Measurements from ENCODE around the gene TEX28. TPM values are rescaled to one million over a fixed set of nuclear protein-coding genes. Genes with fewer than 3 reads are reported as not detected.
"Not testable (repeated sequence)": the region's sequence is repeated elsewhere in the genome, so short reads cannot be mapped to it uniquely, and the experiment has no call there.

Gene TEX28
- total RNA-seq, 1 donor from 2014 or later = not detected

DNA sequence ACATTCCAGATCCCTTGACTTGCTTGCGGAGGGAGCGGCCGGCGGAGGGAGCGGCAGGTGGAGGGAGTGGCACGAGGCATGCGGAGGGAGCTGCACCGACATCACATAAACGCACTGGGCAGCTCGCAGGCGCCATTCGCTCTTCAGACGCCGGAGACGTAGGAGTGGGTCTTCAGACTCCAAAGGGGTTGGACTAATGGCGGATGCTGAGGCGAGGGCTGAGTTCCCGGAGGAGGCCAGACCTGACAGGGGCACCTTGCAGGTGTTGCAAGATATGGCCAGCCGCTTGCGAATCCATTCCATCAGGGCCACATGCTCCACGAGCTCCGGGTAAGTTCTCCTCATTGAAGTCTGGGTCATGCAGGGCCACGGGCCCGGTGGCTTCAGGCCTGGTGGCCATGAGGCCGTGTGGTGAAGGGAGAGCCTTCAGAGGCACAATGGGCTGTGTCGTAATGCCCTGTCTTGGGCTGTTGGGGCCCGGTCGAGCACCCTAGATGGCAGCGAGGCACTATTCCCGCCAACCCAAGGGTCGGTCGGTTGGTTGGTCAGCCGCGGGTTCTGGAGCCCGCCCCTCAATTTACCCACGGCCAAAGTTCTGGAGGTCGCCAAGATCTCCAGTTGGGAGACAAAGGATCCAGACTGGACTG lies 863 bp upstream of the TEX28 start, which contains the start of gene TKTL1:
TKTL1 (plus strand) TSS at position 132 of the 647 bp plus-strand sequence; CDS start at position 197, 65 bp downstream.
- no peaks in the 10 kb centered on the region for H3K27me3 ChIP-seq
- no peak within 1 kb of the TSS for H3K4me3 ChIP-seq
- H3K36me3 ChIP-seq = no peaks in the 10 kb centered on the region
- DNase-seq (ENCODE audit: extremely low spot score in 2 of 2) = no peak
- H3K27ac ChIP-seq = no peak within 1 kb of the TSS
- H3K4me1 ChIP-seq = no peaks in the 10 kb centered on the region
- no peaks in the 10 kb centered on the region for H3K9me3 ChIP-seq
- TF ChIP-seq POLR2A (IDR thresholded peaks at IDR 0.05) (no peak), POLR2AphosphoS5 (IDR thresholded peaks at IDR 0.05; ENCODE audit: insufficient read depth in 1 of 2, low read depth in 1 of 2) (no peak)
- TF ChIP-seq, protein P1, sequence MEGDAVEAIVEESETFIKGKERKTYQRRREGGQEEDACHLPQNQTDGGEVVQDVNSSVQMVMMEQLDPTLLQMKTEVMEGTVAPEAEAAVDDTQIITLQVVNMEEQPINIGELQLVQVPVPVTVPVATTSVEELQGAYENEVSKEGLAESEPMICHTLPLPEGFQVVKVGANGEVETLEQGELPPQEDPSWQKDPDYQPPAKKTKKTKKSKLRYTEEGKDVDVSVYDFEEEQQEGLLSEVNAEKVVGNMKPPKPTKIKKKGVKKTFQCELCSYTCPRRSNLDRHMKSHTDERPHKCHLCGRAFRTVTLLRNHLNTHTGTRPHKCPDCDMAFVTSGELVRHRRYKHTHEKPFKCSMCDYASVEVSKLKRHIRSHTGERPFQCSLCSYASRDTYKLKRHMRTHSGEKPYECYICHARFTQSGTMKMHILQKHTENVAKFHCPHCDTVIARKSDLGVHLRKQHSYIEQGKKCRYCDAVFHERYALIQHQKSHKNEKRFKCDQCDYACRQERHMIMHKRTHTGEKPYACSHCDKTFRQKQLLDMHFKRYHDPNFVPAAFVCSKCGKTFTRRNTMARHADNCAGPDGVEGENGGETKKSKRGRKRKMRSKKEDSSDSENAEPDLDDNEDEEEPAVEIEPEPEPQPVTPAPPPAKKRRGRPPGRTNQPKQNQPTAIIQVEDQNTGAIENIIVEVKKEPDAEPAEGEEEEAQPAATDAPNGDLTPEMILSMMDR (IDR thresholded peaks at IDR 0.05) = no peak
- intact Hi-C loops (cut with DNase I) = no loop called here

DNA sequence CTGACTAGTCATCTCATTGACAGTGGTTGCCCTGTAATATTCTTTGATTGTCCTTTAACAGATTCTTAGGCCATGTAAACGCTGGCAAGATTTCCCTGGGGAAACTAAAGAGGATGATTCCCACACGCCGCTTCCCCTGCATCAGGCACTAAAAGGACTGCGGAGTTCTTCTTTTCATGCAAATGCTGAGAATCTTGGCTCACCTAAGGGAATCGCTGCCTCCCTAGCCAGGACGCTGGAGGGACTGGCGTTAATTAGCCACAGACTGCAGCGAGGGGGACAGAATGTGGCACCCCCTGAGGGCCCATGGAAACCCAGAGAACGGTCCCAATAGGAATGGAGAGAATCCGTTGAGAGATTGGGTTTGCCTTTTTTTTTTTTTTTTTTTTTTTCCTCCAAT lies 8.5 kb downstream of the TEX28 start:
- H3K4me1 ChIP-seq; H3K27ac ChIP-seq; DNase-seq (ENCODE audit: extremely low spot score in 2 of 2); H3K27me3 ChIP-seq; intact Hi-C loops (cut with DNase I); H3K9me3 ChIP-seq; H3K4me3 ChIP-seq; H3K36me3 ChIP-seq: not testable (repeated sequence)

DNA sequence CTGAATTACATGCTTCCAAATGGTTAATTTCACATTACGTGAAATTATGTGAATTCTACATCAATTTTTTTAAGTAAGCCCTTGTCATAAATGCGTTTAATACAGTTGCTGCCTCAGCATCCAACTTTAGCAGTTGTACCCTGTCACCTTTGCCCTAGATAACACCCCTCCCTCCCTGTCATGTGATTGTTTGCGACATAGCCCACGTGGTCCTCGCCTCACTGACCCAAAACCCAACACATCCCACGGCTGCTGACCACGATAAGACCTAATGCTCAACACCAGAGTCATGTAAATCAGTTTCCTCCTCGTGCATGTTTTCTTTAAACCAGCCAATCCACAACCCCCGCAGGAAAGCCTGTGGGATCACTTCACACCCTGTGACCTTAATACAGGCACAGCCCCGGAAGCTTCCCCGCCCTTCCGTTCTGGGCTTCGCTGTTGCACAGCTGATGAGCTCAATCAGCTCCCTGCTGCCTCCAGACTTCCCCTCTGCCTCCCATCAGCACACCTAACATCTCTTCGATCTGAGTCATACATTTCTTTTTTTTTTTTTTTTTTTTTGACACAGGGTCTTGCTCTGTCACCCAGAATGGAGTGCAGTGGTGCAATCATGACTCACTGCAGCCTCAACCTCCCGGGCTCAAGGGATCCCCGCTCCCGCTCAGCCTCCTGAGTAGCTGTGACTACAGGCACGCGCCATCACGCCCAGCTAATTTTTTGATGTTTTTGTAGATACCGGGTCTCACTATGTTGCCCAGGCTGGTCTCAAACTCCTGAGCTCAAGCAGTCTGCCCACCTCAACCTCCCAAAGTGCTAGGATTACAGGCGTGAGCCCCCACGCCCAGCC lies 10.2 kb downstream of the TEX28 start:
- H3K4me3 ChIP-seq; H3K36me3 ChIP-seq; intact Hi-C loops (cut with DNase I); H3K27ac ChIP-seq; DNase-seq (ENCODE audit: extremely low spot score in 2 of 2); H3K9me3 ChIP-seq; H3K4me1 ChIP-seq; H3K27me3 ChIP-seq: not testable (repeated sequence)

DNA sequence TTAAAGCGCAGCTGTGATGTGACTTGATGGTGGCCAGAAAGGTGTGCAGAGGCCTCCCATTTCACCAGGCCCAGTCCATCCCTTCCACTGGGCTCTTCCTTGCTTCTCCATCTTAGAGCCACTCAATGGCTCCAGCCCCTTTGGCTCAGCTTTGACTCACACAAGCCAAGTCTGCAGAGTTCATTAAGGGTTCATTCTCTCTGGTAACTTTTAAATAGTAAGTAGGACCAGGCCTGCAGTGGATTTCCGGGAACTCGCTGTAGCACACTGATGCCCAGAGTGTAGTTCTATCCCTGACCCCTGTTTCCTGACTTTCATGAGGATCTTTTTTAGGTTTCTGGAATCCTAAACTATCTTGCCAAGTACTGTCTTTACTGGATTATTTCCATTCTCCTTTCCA lies 25.7 kb downstream of the TEX28 start:
- H3K27ac ChIP-seq; H3K27me3 ChIP-seq; H3K36me3 ChIP-seq; H3K4me3 ChIP-seq; H3K9me3 ChIP-seq; DNase-seq (ENCODE audit: extremely low spot score in 2 of 2); intact Hi-C loops (cut with DNase I); H3K4me1 ChIP-seq: not testable (repeated sequence)

DNA sequence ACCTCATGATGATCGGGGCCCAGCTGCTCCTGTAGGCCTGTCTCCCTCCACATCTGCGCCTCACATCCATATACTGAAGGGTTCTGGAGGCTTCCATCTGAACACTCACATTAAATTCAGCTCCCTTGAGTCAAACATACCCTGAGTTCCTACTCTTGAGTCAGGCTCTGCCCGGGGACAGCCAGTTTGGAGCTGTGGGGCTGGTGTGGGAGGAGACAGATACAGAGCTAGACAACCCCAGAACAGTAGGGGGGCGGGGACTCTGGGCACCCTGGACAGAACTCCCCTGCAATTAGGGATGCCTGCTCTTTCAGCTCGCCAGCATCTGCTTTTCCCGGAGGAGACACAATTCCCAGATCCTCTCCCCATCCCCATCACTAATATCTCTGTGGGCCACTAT lies 31.9 kb downstream of the TEX28 start:
- H3K36me3 ChIP-seq; intact Hi-C loops (cut with DNase I); H3K9me3 ChIP-seq; H3K27me3 ChIP-seq; H3K27ac ChIP-seq; H3K4me1 ChIP-seq; H3K4me3 ChIP-seq; DNase-seq (ENCODE audit: extremely low spot score in 2 of 2): not testable (repeated sequence)

GRCh38 chrX:154258711-154259110 lies 36.2 kb downstream of the TEX28 start:
- intact Hi-C loops (cut with DNase I); H3K4me3 ChIP-seq; H3K9me3 ChIP-seq; H3K27ac ChIP-seq; H3K36me3 ChIP-seq; DNase-seq (ENCODE audit: extremely low spot score in 2 of 2); H3K27me3 ChIP-seq; H3K4me1 ChIP-seq: not testable (repeated sequence)

- intact Hi-C loops (cut with DNase I); H3K27me3 ChIP-seq; H3K36me3 ChIP-seq; DNase-seq (ENCODE audit: extremely low spot score in 2 of 2); H3K4me1 ChIP-seq; H3K27ac ChIP-seq; H3K4me3 ChIP-seq; H3K9me3 ChIP-seq: not testable (repeated sequence)
Observed at GRCh38 chrX:154257282-154257681, 37.6 kb downstream of the TEX28 start, which contains the start of gene OPN1MW3. Gene OPN1MW3 (plus strand): TSS chrX:154257582. CDS start chrX:154257620, 38 bp downstream.

- DNase-seq (ENCODE audit: extremely low spot score in 2 of 2); H3K4me3 ChIP-seq; H3K36me3 ChIP-seq; H3K27ac ChIP-seq; H3K4me1 ChIP-seq; H3K9me3 ChIP-seq; H3K27me3 ChIP-seq; intact Hi-C loops (cut with DNase I): not testable (repeated sequence)
Observed at GRCh38 chrX:154248076-154248475, 46.8 kb downstream of the TEX28 start.

DNA sequence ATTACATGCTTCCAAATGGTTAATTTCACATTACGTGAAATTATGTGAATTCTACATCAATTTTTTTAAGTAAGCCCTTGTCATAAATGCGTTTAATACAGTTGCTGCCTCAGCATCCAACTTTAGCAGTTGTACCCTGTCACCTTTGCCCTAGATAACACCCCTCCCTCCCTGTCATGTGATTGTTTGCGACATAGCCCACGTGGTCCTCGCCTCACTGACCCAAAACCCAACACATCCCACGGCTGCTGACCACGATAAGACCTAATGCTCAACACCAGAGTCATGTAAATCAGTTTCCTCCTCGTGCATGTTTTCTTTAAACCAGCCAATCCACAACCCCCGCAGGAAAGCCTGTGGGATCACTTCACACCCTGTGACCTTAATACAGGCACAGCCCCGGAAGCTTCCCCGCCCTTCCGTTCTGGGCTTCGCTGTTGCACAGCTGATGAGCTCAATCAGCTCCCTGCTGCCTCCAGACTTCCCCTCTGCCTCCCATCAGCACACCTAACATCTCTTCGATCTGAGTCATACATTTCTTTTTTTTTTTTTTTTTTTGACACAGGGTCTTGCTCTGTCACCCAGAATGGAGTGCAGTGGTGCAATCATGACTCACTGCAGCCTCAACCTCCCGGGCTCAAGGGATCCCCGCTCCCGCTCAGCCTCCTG lies 47.4 kb downstream of the TEX28 start:
- H3K36me3 ChIP-seq; H3K27ac ChIP-seq; DNase-seq (ENCODE audit: extremely low spot score in 2 of 2); H3K27me3 ChIP-seq; H3K9me3 ChIP-seq; intact Hi-C loops (cut with DNase I); H3K4me1 ChIP-seq; H3K4me3 ChIP-seq: not testable (repeated sequence)

DNA sequence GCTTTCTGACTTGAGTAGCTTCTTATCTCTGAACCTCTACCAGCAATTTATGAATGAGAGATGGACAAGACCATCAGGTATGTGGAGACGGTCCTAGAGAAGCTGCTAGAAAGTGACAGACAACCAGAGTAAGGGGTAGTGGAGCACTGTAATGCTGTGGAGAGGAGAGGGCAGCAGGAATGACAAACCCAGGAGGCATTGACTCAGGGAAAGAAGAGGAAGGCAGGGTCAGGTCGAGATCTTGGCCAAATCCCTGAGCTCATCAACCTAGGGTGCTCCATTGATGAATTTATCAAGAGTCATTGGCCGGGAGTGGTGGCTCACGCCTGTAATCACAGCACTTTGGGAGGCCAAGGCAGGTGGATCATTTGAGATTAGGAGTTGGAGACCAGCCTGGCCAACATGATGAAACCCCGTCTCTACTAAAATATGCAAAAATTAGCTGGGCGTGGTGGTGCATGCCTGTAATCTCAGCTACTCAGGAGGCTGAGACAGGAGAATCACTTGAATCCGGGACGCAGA lies 54.9 kb downstream of the TEX28 start:
- intact Hi-C loops (cut with DNase I); H3K36me3 ChIP-seq; H3K27me3 ChIP-seq; H3K4me1 ChIP-seq; H3K4me3 ChIP-seq; H3K27ac ChIP-seq; H3K9me3 ChIP-seq: not testable (repeated sequence)
- DNase-seq (ENCODE audit: extremely low spot score in 2 of 2) = peak in 1 of 2 donors; percentile 96

DNA sequence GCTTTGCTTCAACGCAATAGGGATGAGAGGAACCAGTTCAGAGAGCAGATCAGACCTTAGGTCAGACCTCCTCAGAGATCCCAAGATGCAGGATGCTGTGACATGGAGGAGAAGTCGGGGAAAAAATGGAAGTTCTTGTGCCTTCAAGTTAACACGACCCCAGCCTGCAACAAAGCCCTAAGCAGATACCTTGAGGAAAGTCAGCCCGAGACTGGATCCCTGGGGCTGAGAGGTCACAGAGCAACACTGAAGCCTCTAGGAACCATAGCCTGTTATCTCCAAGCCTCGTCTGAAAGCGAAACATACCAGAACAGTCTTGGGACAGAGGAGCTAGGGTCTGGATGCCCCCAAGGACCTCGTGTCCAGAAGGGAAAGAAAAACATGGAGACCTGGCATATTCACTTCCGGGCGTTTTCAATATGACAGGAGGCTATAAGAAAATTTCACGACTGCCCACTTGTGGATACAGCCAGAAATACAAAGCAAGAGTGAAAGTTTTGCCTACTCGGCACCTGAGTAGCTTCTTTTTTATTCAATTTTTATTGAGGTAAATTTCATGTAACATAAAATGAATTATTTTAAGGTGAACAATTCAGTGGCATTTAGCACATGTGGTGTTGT lies 55.9 kb downstream of the TEX28 start:
- intact Hi-C loops (cut with DNase I); H3K27me3 ChIP-seq; H3K9me3 ChIP-seq; H3K4me3 ChIP-seq; H3K36me3 ChIP-seq; DNase-seq (ENCODE audit: extremely low spot score in 2 of 2); H3K4me1 ChIP-seq; H3K27ac ChIP-seq: not testable (repeated sequence)

All from vagina (tissue), 2 donors.